PFSK-1 (cell line): ENCODE data around the gene RAD51B.

ENCODE experiments used
- FOXP2 ChIP-seq: optimal IDR thresholded peaks from 2 replicates; pipeline ENCODE3; 2011; ENCODE audit warnings: borderline replicate concordance, control low read depth, inconsistent platforms; ENCODE audit not compliant: insufficient read depth; ENCODE audit errors: extremely low read length, extremely low read depth
- POLR2AphosphoS5 ChIP-seq: IDR thresholded peaks from 2 replicates; pipeline ENCODE4 v1.6.1; 2012; ENCODE audit warnings: low read depth, mild to moderate bottlenecking, control low read depth, low read length, moderate library complexity
- SIN3A ChIP-seq: IDR thresholded peaks from 2 replicates; pipeline ENCODE4 v1.6.1; 2012; ENCODE audit warnings: mild to moderate bottlenecking, low read length, moderate library complexity, borderline replicate concordance; ENCODE audit not compliant: insufficient read depth
- TAF1 ChIP-seq: IDR thresholded peaks from 2 replicates; pipeline ENCODE4 v1.6.1; 2012; ENCODE audit warnings: low read length, control low read depth, borderline replicate concordance; ENCODE audit not compliant: insufficient read depth
- TF ChIP-seq, protein P1 (sequence below), 2 experiments: IDR thresholded peaks; 2 replicates each; pipeline versions ENCODE4 v1.6.1 to v1.8.0; 2011 to 2012; ENCODE audit warnings: low read depth in 2 of 2, low read length in 2 of 2, control low read depth in 1 of 2, inconsistent platforms in 1 of 2, mild to moderate bottlenecking in 1 of 2, moderate library complexity in 1 of 2; ENCODE audit not compliant: insufficient read depth in 1 of 2

GRCh38 chr14:68228656-68229055 is 409.1 kb downstream of the RAD51B start:
- TF ChIP-seq TAF1 (no peak), SIN3A (no peak), POLR2AphosphoS5 (no peak), FOXP2 (no peak)
- TF ChIP-seq, protein P1, sequence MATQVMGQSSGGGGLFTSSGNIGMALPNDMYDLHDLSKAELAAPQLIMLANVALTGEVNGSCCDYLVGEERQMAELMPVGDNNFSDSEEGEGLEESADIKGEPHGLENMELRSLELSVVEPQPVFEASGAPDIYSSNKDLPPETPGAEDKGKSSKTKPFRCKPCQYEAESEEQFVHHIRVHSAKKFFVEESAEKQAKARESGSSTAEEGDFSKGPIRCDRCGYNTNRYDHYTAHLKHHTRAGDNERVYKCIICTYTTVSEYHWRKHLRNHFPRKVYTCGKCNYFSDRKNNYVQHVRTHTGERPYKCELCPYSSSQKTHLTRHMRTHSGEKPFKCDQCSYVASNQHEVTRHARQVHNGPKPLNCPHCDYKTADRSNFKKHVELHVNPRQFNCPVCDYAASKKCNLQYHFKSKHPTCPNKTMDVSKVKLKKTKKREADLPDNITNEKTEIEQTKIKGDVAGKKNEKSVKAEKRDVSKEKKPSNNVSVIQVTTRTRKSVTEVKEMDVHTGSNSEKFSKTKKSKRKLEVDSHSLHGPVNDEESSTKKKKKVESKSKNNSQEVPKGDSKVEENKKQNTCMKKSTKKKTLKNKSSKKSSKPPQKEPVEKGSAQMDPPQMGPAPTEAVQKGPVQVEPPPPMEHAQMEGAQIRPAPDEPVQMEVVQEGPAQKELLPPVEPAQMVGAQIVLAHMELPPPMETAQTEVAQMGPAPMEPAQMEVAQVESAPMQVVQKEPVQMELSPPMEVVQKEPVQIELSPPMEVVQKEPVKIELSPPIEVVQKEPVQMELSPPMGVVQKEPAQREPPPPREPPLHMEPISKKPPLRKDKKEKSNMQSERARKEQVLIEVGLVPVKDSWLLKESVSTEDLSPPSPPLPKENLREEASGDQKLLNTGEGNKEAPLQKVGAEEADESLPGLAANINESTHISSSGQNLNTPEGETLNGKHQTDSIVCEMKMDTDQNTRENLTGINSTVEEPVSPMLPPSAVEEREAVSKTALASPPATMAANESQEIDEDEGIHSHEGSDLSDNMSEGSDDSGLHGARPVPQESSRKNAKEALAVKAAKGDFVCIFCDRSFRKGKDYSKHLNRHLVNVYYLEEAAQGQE (IDR thresholded peaks at IDR 0.05; ENCODE audit: insufficient read depth in 1 of 2, low read depth in 2 of 2, low read length in 2 of 2) = no peak
